IMR-90 (cell line): ENCODE data around the gene GLRA3. TPM values are rescaled to one million over a fixed set of nuclear protein-coding genes. Genes with fewer than 3 reads are reported as not detected.

Experiments used
- ATAC-seq: fragments of 200-7000 bp; cut with Tn5 transposase; 2 replicates; pipeline ENCODE4 v1.9.1; 2020; ENCODE audit warnings: low read depth, mild to moderate bottlenecking, moderate library complexity
- BruUV-seq: library from RNA; stranded (reverse); fragments of 400-500 nt; replicated peaks from 2 replicates; lab custom pipeline; 2021; lab: Mats Ljungman, UMichigan
- CTCF ChIA-PET: fragments of 300-600 bp; formaldehyde crosslinking; extraction: SDS; loops from one replicate; lab custom pipeline; 2021; ENCODE audit warnings: antibody characterized with exemption; lab: Yijun Ruan, JAX
- POLR2A ChIA-PET: fragments of 300-600 bp; sonication (Branson Sonifier 250); formaldehyde crosslinking; loops from one replicate; lab custom pipeline; 2022; ENCODE audit warnings: antibody characterized with exemption; ENCODE audit not compliant: unreplicated experiment; lab: Charles Lee
- DNase-seq: peaks from one replicate; pipeline ENCODE4 v3.0.0; 2013
- H2AFZ ChIP-seq: replicated peaks from 2 replicates; pipeline ENCODE3; 2013; ENCODE audit warnings: low read length, mild to moderate bottlenecking; ENCODE audit not compliant: poor library complexity
- H2AK5ac ChIP-seq: 2 replicates; pipeline ENCODE4 v1.6.1; 2013; ENCODE audit warnings: low read depth, low read length, inconsistent platforms
- H2AK9ac ChIP-seq: replicated peaks from 2 replicates; pipeline ENCODE3; 2013; ENCODE audit warnings: mild to moderate bottlenecking, low read depth, low read length, moderate library complexity; ENCODE audit not compliant: poor library complexity
- H2BK120ac ChIP-seq: 2 replicates; pipeline ENCODE4 v1.6.1; 2013; ENCODE audit warnings: low read depth, low read length, inconsistent platforms
- H2BK15ac ChIP-seq: 3 replicates; pipeline ENCODE4 v1.6.1; 2013; ENCODE audit warnings: low read depth, low read length, inconsistent platforms
- H2BK20ac ChIP-seq: 2 replicates; pipeline ENCODE4 v1.6.1; 2013; ENCODE audit warnings: low read depth, mild to moderate bottlenecking, inconsistent platforms, low read length, moderate library complexity
- H2BK5ac ChIP-seq: 2 replicates; pipeline ENCODE4 v1.6.1; 2013; ENCODE audit warnings: mild to moderate bottlenecking, low read depth, low read length, inconsistent platforms; ENCODE audit not compliant: poor library complexity, severe bottlenecking
- H3K14ac ChIP-seq: replicated peaks from 2 replicates; pipeline ENCODE4 v1.6.1; 2013; ENCODE audit warnings: low read depth, low read length, inconsistent platforms
- H3K18ac ChIP-seq: 2 replicates; pipeline ENCODE4 v1.6.1; 2013; ENCODE audit warnings: low read depth, low read length, control low read depth
- H3K23ac ChIP-seq: 2 replicates; pipeline ENCODE4 v1.6.1; 2013; ENCODE audit warnings: low read depth, low read length, inconsistent platforms
- H3K27ac ChIP-seq: 2 replicates; pipeline ENCODE4 v1.5.1; 2013; ENCODE audit warnings: mild to moderate bottlenecking, control low read depth, low read length; ENCODE audit not compliant: insufficient read depth
- H3K27me3 ChIP-seq: 2 replicates; pipeline ENCODE4 v1.6.1; 2013; ENCODE audit warnings: low read length; ENCODE audit not compliant: control insufficient read depth, insufficient read depth
- H3K36me3 ChIP-seq: 2 replicates; pipeline ENCODE4 v1.6.1; 2013; ENCODE audit warnings: low read length, mixed read lengths; ENCODE audit not compliant: control insufficient read depth, insufficient read depth
- H3K4ac ChIP-seq: 2 replicates; pipeline ENCODE4 v1.6.1; 2013; ENCODE audit warnings: low read depth, low read length, inconsistent platforms
- H3K4me1 ChIP-seq: 2 replicates; pipeline ENCODE4 v1.6.1; 2013; ENCODE audit warnings: low read length, mixed read lengths; ENCODE audit not compliant: control insufficient read depth, insufficient read depth
- H3K4me2 ChIP-seq: 2 replicates; pipeline ENCODE4 v1.6.1; 2013; ENCODE audit warnings: low read depth, mild to moderate bottlenecking, control low read depth, low read length, moderate library complexity
- H3K4me3 ChIP-seq: 2 replicates; pipeline ENCODE4 v1.5.1; 2013; ENCODE audit warnings: low read depth, mild to moderate bottlenecking, control low read depth, low read length, moderate library complexity; ENCODE audit not compliant: insufficient read depth
- H3K56ac ChIP-seq: 2 replicates; pipeline ENCODE4 v1.6.1; 2013; ENCODE audit warnings: low read length, inconsistent platforms; ENCODE audit not compliant: insufficient read depth; ENCODE audit errors: extremely low read depth
- H3K79me1 ChIP-seq, 2 experiments: 2 replicates each; pipeline ENCODE4 v1.6.1; 2013; ENCODE audit warnings: low read length in 2 of 2, inconsistent platforms in 1 of 2, low read depth in 1 of 2
- H3K9ac ChIP-seq: 2 replicates; pipeline ENCODE4 v1.6.1; 2013; ENCODE audit warnings: low read depth, low read length, control low read depth
- H3K9me1 ChIP-seq: 2 replicates; pipeline ENCODE4 v1.6.1; 2013; ENCODE audit warnings: low read length, inconsistent platforms; ENCODE audit not compliant: insufficient read depth
- H3K9me3 ChIP-seq: 2 replicates; pipeline ENCODE4 v1.6.1; 2013; ENCODE audit warnings: low read length; ENCODE audit not compliant: control insufficient read depth, insufficient read depth
- H4K20me1 ChIP-seq: 2 replicates; pipeline ENCODE4 v1.6.1; 2013; ENCODE audit warnings: low read length, inconsistent platforms; ENCODE audit not compliant: insufficient read depth
- H4K5ac ChIP-seq: 2 replicates; pipeline ENCODE4 v1.6.1; 2013; ENCODE audit warnings: mild to moderate bottlenecking, low read depth, low read length, control low read depth
- H4K8ac ChIP-seq, 2 experiments: 2 replicates each; pipeline ENCODE4 v1.6.1; 2013; ENCODE audit warnings: low read depth in 2 of 2, low read length in 2 of 2, control low read depth in 1 of 2, inconsistent platforms in 1 of 2
- H4K91ac ChIP-seq: 2 replicates; pipeline ENCODE4 v1.6.1; 2013; ENCODE audit warnings: low read depth, low read length, inconsistent platforms; ENCODE audit not compliant: insufficient read depth
- CEBPB ChIP-seq: IDR thresholded peaks from 2 replicates; pipeline ENCODE4 v1.6.1; 2012; ENCODE audit warnings: low read depth, low read length, improper control_type of control experiment
- MAFK ChIP-seq: IDR thresholded peaks from 2 replicates; pipeline ENCODE4 v1.6.1; 2012; ENCODE audit warnings: low read depth, low read length, improper control_type of control experiment
- WGBS, 2 experiments: methylation state at CpG; one replicate each; pipeline versions ENCODE4 v1.1.5 to v1.1.7; 2013; ENCODE audit warnings: missing lambda C conversion rate in 2 of 2; ENCODE audit not compliant: insufficient read length in 1 of 2; ENCODE audit errors: extremely low coverage in 2 of 2; 5-methylcytosine and 5-hydroxymethylcytosine counted together
- dilution Hi-C: fragments of 300-500 bp; cut with HindIII; formaldehyde crosslinking; loops from one replicate; pipeline ENCODE4 v1.14.3; 2018; ENCODE audit warnings: low sequenced_read_pairs; ENCODE audit not compliant: unreplicated experiment
- in situ Hi-C: fragments of 300-500 bp; cut with MboI; formaldehyde crosslinking; loops from 3 replicates; pipeline ENCODE4 v1.14.3; 2019; ENCODE audit warnings: low sequenced_read_pairs, inconsistent platforms, mixed read lengths
- intact Hi-C: fragments of 100-400 bp; cut with micrococcal nuclease; formaldehyde crosslinking; loops from 2 replicates; pipeline ENCODE4 v1.10.0; 2022
- polyA plus RNA-seq, 3 experiments: library from polyadenylated mRNA; depleted of rRNA; stranded (reverse); fragments of >200 nt; gene quantifications; 2 replicates each; pipeline ENCODE4 v1.2.3, GENCODE V29; 2012; ENCODE audit warnings: low replicate concordance in 1 of 3
- total RNA-seq: library from RNA; depleted of rRNA; stranded (reverse); fragments of >200 nt; gene quantifications from 2 replicates; pipeline ENCODE4 v1.2.3, GENCODE V29; 2012

Gene GLRA3
- total and polyA plus RNA-seq, 2 of the 4 experiments (the other 2 are of a cell fraction) = not detected

DNA sequence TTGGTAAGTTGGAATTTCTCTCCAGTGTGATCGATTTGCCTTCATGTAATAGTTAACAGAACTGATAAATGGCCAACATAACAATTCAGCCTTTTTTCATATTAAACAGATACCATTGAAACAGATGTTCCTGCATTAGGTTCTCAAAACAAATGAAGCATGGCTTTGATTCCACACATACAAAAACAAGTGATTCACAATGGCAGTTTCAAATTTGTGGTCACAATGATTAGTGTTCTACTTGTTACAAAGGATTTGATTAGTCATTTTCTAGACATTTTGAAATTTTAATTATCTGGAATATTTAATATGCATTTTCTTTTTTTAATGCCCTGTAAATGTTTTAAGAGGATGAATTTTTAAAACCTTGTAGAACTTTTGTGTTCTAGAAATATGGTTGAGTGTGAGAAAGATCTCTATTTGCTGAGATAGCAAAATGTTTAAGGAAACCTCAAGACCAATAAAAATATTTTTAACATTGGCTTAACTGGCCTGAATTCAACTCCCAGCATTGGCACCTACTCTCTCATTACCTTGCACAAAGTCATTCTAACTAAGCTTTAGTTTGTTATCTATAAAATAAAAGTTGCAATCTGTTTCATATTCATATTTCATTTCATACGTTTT is 18.9 kb upstream of the GLRA3 start:
- ChIA-PET POLR2A (no interaction called here), CTCF (no interaction called here)
- no peak overlapping the region for H2BK120ac ChIP-seq
- no peak overlapping the region for H2AFZ ChIP-seq
- no TSS peak for BruUV-seq
- no peak overlapping the region for H2BK20ac ChIP-seq
- no peak for TF ChIP-seq CEBPB
- TF ChIP-seq MAFK = peak; percentile 62
- no peak overlapping the region for H3K23ac ChIP-seq
- no peak overlapping the region for H3K4me3 ChIP-seq
- no peaks in the 10 kb centered on the region for H3K79me1 ChIP-seq
- no peak overlapping the region for H4K91ac ChIP-seq
- H2AK5ac ChIP-seq = no peak overlapping the region
- in situ Hi-C loops = no loop called here
- DNase-seq (no peak), ATAC-seq (no peak)
- dilution Hi-C loops = no loop called here
- H3K27ac ChIP-seq = no peak overlapping the region
- no peak overlapping the region for H3K9ac ChIP-seq
- H3K4me2 ChIP-seq = no peak overlapping the region
- H3K4ac ChIP-seq = no peak overlapping the region
- no peaks in the 10 kb centered on the region for H3K9me1 ChIP-seq
- H4K5ac ChIP-seq = no peak overlapping the region
- no peaks in the 10 kb centered on the region for H3K27me3 ChIP-seq
- no peaks in the 10 kb centered on the region for H4K20me1 ChIP-seq
- no CpG with 5 or more reads among the region's 2 CpGs for WGBS, 2 experiments
- no peak overlapping the region for H4K8ac ChIP-seq
- intact Hi-C loops = loop anchor here (1.0 kb wide), 1 partner anchor 15 kb away; no protein-coding TSS in a partner anchor
- no peaks in the 10 kb centered on the region for H3K36me3 ChIP-seq
- H3K14ac ChIP-seq = no peak overlapping the region
- no peak overlapping the region for H3K56ac ChIP-seq
- H3K9me3 ChIP-seq = peaks cover 5% of the 10 kb centered on the region; the same call in 1 of the 2 replicates
- no peak overlapping the region for H2AK9ac ChIP-seq
- no peaks in the 10 kb centered on the region for H3K4me1 ChIP-seq
- no peak overlapping the region for H3K18ac ChIP-seq
- no peak overlapping the region for H2BK5ac ChIP-seq
- H2BK15ac ChIP-seq = no peak overlapping the region
